GM23248 (cell line): Measurements from ENCODE around the gene YJEFN3. TPM values are rescaled to one million over a fixed set of nuclear protein-coding genes. Genes with fewer than 3 reads are reported as not detected.

ENCODE experiments used
- DNase-seq: peaks from one replicate; pipeline ENCODE4 v3.0.0-alpha.2; 2015
- H2AFZ ChIP-seq: fragments of 200-600 bp; sonication (generic); 2 replicates; pipeline ENCODE4 v1.6.1; 2016; ENCODE audit warnings: antibody characterized with exemption
- H3F3A ChIP-seq: fragments of 200-600 bp; sonication (generic); 2 replicates; pipeline ENCODE4 v1.6.1; 2016; ENCODE audit warnings: mild to moderate bottlenecking, antibody characterized with exemption, mixed run types; ENCODE audit not compliant: insufficient read depth
- H3K27ac ChIP-seq: fragments of 200-600 bp; sonication (generic); 2 replicates; pipeline ENCODE4 v1.5.1; 2016; ENCODE audit warnings: mild to moderate bottlenecking
- H3K27me3 ChIP-seq: fragments of 200-600 bp; sonication (generic); replicated peaks from 2 replicates; pipeline ENCODE4 v1.6.1; 2016; ENCODE audit warnings: mild to moderate bottlenecking; ENCODE audit not compliant: insufficient read depth
- H3K36me3 ChIP-seq: fragments of 200-600 bp; sonication (generic); 2 replicates; pipeline ENCODE4 v1.6.1; 2016; ENCODE audit warnings: low read depth, mild to moderate bottlenecking
- H3K4me1 ChIP-seq: fragments of 200-600 bp; sonication (generic); 2 replicates; pipeline ENCODE4 v1.6.1; 2016; ENCODE audit warnings: mild to moderate bottlenecking; ENCODE audit not compliant: insufficient read depth
- H3K4me2 ChIP-seq: fragments of 200-600 bp; sonication (generic); one replicate; pipeline ENCODE4 v1.6.1; 2016; ENCODE audit warnings: mild to moderate bottlenecking; ENCODE audit not compliant: unreplicated experiment
- H3K4me3 ChIP-seq: fragments of 200-600 bp; sonication (generic); 2 replicates; pipeline ENCODE4 v1.5.1; 2016; ENCODE audit warnings: mild to moderate bottlenecking
- H3K79me2 ChIP-seq: fragments of 200-600 bp; sonication (generic); 2 replicates; pipeline ENCODE4 v1.6.1; 2016; ENCODE audit warnings: mild to moderate bottlenecking; ENCODE audit not compliant: insufficient read depth
- H3K9ac ChIP-seq: fragments of 200-600 bp; sonication (generic); 2 replicates; pipeline ENCODE4 v1.6.1; 2016; ENCODE audit warnings: mild to moderate bottlenecking
- H3K9me2 ChIP-seq: fragments of 200-600 bp; sonication (generic); 2 replicates; pipeline ENCODE4 v1.6.1; 2016; ENCODE audit warnings: mixed run types, mild to moderate bottlenecking, moderate library complexity; ENCODE audit not compliant: insufficient read depth
- H3K9me3 ChIP-seq: fragments of 200-600 bp; sonication (generic); one replicate; pipeline ENCODE4 v1.6.1; 2017; ENCODE audit warnings: low read depth
- H4K20me1 ChIP-seq: fragments of 200-600 bp; sonication (generic); 2 replicates; pipeline ENCODE4 v1.6.0; 2016; ENCODE audit not compliant: insufficient read depth
- EZH2 ChIP-seq: fragments of 200-600 bp; sonication (generic); IDR thresholded peaks from 2 replicates; pipeline ENCODE4 v1.6.1; 2018; ENCODE audit warnings: antibody characterized with exemption, mild to moderate bottlenecking; ENCODE audit not compliant: insufficient read depth, poor library complexity, severe bottlenecking
- EZH2phosphoT487 ChIP-seq: fragments of 200-600 bp; sonication (generic); IDR thresholded peaks from 2 replicates; pipeline ENCODE4 v1.6.1; 2018; ENCODE audit warnings: antibody characterized with exemption, moderate library complexity, mild to moderate bottlenecking, low read depth; ENCODE audit not compliant: insufficient read depth
- WGBS, 2 experiments: methylation state at CpG; one replicate each; pipeline ENCODE4 v1.1.6; 2015 to 2017; ENCODE audit warnings: low lambda C conversion rate in 2 of 2, low coverage in 1 of 2; ENCODE audit errors: missing lambda C conversion rate in 2 of 2; 5-methylcytosine and 5-hydroxymethylcytosine counted together
- in situ Hi-C: fragments of 300-500 bp; cut with MboI; formaldehyde crosslinking; loops from 2 replicates; pipeline ENCODE4 v1.15.0; 2020
- polyA plus RNA-seq: library from polyadenylated mRNA; unstranded; fragments of >200 nt; fragmentation: Nextera tagmentation; extraction: Ambion mirVana; gene quantifications from 2 replicates; pipeline ENCODE4 v1.2.1, GENCODE V29; 2016
- total RNA-seq: library from RNA; depleted of rRNA; stranded (reverse); fragments of >200 nt; shearing (Covaris generic); gene quantifications from 2 replicates; pipeline ENCODE4 v1.2.3, GENCODE V29; 2014

YJEFN3 gene
- total and polyA plus RNA-seq, 2 experiments from 2014 or later: 2.4 TPM; not detected in 1

DNA sequence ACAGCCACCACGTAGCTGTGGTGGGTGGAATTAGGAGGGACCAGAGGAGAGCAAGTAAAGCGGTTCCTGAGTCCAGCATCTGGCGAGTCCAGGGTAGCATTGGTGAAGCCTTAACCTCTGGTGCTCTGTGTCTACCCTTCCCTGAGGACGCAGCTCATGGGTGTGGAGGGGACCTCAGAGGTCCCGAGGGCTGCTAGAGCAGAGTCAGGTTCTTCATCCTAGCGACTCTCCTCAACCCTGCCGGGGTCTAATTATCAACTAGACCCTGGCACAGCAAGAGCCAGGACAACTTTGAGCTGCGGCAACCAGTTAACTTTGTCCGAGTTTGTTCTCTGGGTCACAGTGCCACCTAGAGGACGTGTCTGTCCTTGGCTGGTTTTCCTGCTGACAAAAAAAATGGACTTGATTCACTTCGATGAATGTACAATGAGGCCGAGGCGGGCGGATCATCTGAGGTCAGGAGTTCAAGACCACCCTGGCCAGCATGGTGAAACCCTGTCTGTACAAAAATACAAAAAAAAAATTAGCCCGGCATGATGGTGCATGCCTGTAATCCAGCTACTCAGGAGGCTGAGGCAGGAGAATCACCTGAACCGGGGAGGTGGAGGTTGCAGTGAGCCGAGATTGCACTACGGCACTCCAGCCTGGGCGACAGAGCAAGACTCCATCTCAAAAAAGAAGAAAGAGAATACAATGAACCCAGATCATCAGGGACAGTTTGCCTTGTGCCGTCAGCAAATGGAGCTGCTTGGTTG, 38.3 kb upstream of the YJEFN3 start:
- peak overlapping the region; percentile 85 for H3K4me2 ChIP-seq

DNA sequence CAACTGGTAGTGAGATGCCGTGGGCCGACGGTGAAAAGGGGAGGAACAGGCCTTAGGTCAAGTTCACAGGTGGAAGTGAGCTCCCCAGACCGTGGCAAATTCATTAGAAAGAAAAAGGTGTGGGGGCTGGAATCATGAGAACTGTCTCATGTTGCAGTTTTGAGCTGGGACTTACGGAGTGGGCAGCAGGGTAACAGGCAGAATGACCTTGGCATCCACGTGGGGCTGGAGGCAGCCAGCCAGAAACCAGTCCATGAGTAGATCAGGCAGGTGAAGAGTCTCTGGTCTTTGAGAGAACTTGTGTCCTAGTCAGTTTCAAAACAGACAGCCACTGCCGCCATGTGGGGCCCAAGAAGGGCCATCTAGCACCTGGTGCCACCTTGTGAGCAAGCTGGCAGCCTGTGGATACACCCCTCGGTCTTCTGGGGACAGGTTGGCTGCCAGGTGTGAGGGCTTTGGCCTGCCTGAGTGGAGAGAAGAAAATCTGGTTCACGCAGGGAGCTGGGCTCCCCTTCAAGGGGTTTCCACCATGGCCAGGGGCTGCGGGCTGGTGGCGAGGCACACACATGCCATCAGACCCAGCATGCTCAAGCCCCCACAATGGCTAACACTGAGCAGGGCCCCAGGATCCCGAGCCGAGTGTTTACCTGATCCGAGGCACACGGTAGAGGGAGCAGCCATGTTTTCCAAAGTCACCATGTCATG, 37.2 kb upstream of the YJEFN3 start:
- peaks cover 18% of the 10 kb centered on the region for H3F3A ChIP-seq
- no peak overlapping the region for H2AFZ ChIP-seq
- peaks cover 90% of the 10 kb centered on the region for H3K79me2 ChIP-seq
- H3K9me3 ChIP-seq: no peaks in the 10 kb centered on the region
- H3K27ac ChIP-seq: no peak overlapping the region
- TF ChIP-seq EZH2 (no peak), EZH2phosphoT487 (no peak)
- no peaks in the 10 kb centered on the region for H3K27me3 ChIP-seq
- no peak overlapping the region for H3K9ac ChIP-seq
- no peak overlapping the region for H3K4me3 ChIP-seq
- H4K20me1 ChIP-seq: no peaks in the 10 kb centered on the region
- no peaks in the 10 kb centered on the region for H3K9me2 ChIP-seq
- peaks cover 20% of the 10 kb centered on the region for H3K4me1 ChIP-seq
- no peak overlapping the region for H3K4me2 ChIP-seq
- WGBS, 2 experiments: 83 to 84% methylated on average over 15 of the region's 15 CpGs
- in situ Hi-C loops: loop anchor here (10.0 kb wide), 1 partner anchor 127 kb away; no protein-coding TSS in a partner anchor
- H3K36me3 ChIP-seq: 0 out of 2 replicates have a peak, but pooled peaks cover 10% of the 10 kb centered on the region
- DNase-seq: no peak

More for the DNA sequence above, 38.3 kb upstream of the YJEFN3 start:
- H3K9me3 ChIP-seq: no peaks in the 10 kb centered on the region
- peak overlapping the region; percentile 85 for H3K9ac ChIP-seq
- no peak for TF ChIP-seq EZH2
- no peak for TF ChIP-seq EZH2phosphoT487
- DNase-seq: peak; percentile 88
- H3F3A ChIP-seq: peaks cover 22% of the 10 kb centered on the region
- H3K27me3 ChIP-seq: no peaks in the 10 kb centered on the region
- peak overlapping the region; percentile 90 for H3K27ac ChIP-seq
- peaks cover 93% of the 10 kb centered on the region for H3K79me2 ChIP-seq
- no peaks in the 10 kb centered on the region for H3K9me2 ChIP-seq
- H2AFZ ChIP-seq: 0 out of 2 replicates have a peak overlapping the region, but pooled peaks have one; percentile 13
- in situ Hi-C loops: loop anchor here (10.0 kb wide), 1 partner anchor 126 kb away; no protein-coding TSS in a partner anchor
- no peaks in the 10 kb centered on the region for H4K20me1 ChIP-seq
- 23 to 24% methylated on average over 20 of the region's 20 CpGs for WGBS, 2 experiments
- peak overlapping the region; percentile 59 for H3K4me3 ChIP-seq
- peaks cover 26% of the 10 kb centered on the region for H3K4me1 ChIP-seq
- 0 out of 2 replicates have a peak, but pooled peaks cover 10% of the 10 kb centered on the region for H3K36me3 ChIP-seq

DNA sequence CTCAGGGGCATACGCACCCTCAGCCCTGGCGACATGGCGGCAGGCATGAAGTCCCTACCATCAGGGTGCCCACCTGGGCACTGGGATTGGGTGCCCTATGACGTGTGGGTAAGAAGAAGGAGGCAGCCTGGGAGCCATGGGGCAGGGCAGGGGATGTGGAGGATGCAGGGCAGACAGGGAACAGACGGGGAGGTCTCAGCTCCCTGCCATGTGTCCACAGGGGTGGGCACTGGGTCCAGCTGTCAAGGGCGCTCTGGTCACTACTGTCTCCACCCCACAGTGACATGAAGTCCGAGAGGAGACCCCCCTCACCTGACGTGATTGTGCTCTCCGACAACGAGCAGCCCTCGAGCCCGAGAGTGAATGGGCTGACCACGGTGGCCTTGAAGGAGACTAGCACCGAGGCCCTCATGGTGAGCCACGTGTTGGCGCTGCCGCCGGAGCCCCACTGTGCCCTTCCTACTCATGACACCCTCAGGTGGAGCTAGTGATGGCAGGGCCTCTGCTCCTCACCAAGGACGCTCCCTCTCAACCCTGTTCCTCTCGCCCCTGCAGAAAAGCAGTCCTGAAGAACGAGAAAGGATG, 36.6 kb upstream of the YJEFN3 start:
- peaks cover 18% of the 10 kb centered on the region for H3F3A ChIP-seq
- H3K36me3 ChIP-seq: 0 out of 2 replicates have a peak, but pooled peaks cover 10% of the 10 kb centered on the region
- no peaks in the 10 kb centered on the region for H3K9me3 ChIP-seq
- no peak overlapping the region for H3K4me3 ChIP-seq
- H3K4me1 ChIP-seq: peaks cover 20% of the 10 kb centered on the region
- H3K79me2 ChIP-seq: peaks cover 90% of the 10 kb centered on the region
- no peak overlapping the region for H3K27ac ChIP-seq
- TF ChIP-seq EZH2 (no peak), EZH2phosphoT487 (no peak)
- WGBS, 2 experiments: 81 to 85% methylated on average over 20 to 21 of the region's 21 CpGs
- no peaks in the 10 kb centered on the region for H3K9me2 ChIP-seq
- no peak for DNase-seq
- H3K27me3 ChIP-seq: no peaks in the 10 kb centered on the region
- no peak overlapping the region for H2AFZ ChIP-seq
- H4K20me1 ChIP-seq: no peaks in the 10 kb centered on the region
- in situ Hi-C loops: loop anchor here (10.0 kb wide), 1 partner anchor 127 kb away; no protein-coding TSS in a partner anchor
- no peak overlapping the region for H3K4me2 ChIP-seq
- no peak overlapping the region for H3K9ac ChIP-seq

DNA sequence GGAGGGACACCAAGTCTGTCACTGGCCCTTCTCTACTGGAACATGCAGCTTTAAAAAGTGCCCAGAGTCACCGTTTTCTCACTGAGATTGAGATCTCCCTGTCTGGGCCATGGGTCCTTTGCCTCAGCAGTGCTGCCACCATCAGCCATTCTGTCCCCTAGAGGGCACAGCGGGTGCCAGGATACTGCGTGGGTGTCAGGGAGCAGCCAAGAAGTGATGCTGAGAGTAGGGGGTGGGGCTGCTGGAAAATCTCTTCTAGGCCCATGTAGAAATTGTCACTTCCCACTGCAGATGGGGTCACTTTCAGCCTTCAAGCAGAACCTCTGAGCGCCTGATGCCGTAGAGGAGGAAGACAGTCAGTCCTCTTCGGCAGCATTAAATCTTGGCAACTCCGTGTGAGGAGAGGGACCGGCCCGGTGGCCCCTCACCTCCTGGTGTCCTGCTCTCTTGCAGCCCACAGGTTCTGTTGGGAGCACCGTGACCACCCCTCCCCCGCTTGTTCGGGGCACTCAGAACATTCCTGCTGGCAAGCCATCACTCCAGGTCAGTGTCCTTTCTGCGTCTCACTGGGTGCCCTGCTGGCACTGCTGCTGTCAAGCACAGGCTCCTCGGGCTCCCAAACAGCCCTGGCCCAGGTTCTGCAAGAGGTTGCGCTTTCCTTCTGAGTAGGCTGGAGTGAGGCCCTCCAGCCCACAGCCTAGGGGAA, 34.7 kb upstream of the YJEFN3 start:
- Histone ChIP-seq H3K9me3 (no peaks in the 10 kb centered on the region), H2AFZ (no peak overlapping the region), H3K27ac (no peak overlapping the region), H4K20me1 (no peaks in the 10 kb centered on the region), H3K27me3 (no peaks in the 10 kb centered on the region), H3K4me3 (no peak overlapping the region), H3K4me2 (no peak overlapping the region), H3K9ac (no peak overlapping the region), H3K9me2 (no peaks in the 10 kb centered on the region), H3F3A (peaks cover 11% of the 10 kb centered on the region), H3K36me3 (peaks cover 10% of the 10 kb centered on the region; the same call in 1 of the 2 replicates), H3K79me2 (peaks cover 80% of the 10 kb centered on the region), H3K4me1 (peaks cover 12% of the 10 kb centered on the region)
- in situ Hi-C loops: loop anchor here (10.0 kb wide), 1 partner anchor 129 kb away; no protein-coding TSS in a partner anchor
- TF ChIP-seq EZH2phosphoT487 (no peak), EZH2 (no peak)
- WGBS, 2 experiments: 81 to 82% methylated on average over 15 of the region's 15 CpGs
- peak; percentile 28 for DNase-seq
